ENCODE results near the gene CASP4.

Gene CASP4

DNA sequence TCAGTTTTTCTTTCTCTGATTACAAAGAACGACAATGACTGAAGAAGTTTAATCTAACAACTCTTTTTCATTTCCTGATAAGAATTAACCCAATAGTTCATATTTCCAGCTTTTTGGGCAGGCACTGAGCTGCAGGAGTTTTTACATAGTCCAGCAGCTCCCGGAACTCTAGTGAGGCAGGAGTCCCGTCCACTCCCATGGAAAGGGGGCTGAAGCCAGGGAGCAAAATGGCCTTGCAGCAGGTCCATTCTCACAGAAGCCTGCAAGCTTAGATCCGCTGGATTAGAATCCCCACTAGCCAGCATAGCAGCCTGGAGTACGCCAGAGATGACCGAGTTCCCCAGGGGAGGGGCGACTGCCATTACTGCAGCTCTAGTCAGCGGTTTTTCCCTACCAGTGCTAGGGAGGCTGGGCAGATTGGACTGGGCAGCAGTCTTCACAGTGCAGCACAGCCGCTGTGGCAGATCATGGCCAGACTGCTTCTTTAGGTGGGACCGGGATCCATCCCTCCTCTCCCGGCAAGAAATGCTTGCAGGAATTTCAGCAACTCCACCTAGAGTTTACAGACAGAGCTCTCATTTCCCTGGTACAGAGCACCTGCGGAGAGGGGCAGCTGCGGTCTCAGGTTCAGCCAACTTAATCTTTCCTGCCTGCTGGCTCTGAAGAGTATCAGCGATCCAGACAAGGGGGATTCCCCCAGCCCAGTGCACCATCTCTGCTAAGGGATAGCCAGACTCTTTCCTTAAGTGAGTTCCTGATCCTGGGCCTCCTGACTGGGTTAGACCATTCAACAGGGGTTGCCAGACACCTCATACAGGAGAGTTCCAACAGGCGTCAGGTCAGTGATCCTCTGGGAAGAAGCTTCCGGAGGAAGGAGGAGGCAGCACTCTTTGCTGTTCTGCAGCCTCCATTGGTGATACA, 742 bp upstream of the CASP4 start:
- TF ChIP-seq GATA2 (IDR thresholded peaks at IDR 0.05; ENCODE audit: low read depth, low read length): no peak
- no peak for TF ChIP-seq GATA3 (IDR thresholded peaks at IDR 0.05; ENCODE audit: low read depth, low read length)

DNA sequence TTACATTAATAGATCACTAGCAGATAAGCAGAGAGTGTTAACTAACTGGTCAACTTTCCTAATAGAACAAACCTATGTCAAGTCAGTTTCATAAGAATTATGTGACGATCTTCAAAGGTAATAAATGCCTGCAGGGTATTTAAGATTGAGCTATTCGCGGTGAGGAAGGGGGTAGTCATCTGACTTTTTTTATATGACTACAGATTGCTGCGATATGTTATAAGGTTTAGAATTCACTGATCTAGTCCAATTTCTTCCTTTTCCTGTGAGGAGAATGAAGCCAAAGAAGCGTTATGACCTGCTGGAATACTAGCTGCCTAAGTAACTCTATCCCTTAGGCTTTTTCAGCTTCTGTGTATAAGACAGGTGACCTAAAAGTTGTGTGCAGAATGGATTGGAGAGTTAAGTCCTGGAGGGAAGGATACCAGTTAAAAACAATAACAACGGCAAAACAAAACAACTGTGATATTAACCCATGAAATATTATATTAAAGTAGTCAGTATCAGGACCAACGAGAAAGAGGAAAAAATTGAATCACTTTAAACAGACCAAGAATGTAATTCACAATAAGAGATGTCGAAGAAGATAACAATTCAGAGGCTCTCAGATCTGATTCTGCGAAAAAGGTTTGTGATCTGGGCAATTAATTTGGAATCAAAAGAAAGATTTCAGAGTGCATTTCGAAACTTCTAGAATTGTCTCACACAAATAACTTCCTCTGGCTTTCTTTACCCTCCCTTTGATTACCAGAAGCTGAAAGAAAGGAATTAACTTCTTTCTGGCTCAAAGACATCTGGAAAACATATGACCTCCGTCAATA, 630 bp downstream of the CASP4 start:
- no peak; the same call in 1 of the 2 replicates for TF ChIP-seq GATA3 (IDR thresholded peaks at IDR 0.05; ENCODE audit: low read depth, low read length)
- no peak for TF ChIP-seq GATA2 (IDR thresholded peaks at IDR 0.05; ENCODE audit: low read depth, low read length)

DNA sequence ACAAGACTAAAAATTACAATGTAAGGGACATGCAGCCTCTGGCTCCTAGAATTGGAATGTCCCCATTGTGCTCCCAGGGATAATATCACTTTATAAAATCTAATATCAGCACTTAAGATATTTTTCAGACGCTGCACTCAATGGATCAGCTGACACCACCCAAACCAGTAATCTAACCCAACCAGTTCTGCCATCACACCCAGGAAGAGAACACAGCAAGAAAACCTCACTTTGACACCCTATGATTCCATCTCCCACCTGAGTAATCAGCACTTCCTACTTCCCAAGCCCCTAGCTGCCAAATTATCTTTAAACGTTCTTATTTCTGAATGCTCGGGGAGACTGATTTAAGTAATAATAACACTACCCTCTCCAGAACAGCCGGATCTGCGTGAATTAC, 2.6 kb downstream of the CASP4 start:
- TF ChIP-seq GATA3 (IDR thresholded peaks at IDR 0.05; ENCODE audit: low read depth, low read length) (no peak), GATA2 (IDR thresholded peaks at IDR 0.05; ENCODE audit: low read depth, low read length) (no peak)

DNA sequence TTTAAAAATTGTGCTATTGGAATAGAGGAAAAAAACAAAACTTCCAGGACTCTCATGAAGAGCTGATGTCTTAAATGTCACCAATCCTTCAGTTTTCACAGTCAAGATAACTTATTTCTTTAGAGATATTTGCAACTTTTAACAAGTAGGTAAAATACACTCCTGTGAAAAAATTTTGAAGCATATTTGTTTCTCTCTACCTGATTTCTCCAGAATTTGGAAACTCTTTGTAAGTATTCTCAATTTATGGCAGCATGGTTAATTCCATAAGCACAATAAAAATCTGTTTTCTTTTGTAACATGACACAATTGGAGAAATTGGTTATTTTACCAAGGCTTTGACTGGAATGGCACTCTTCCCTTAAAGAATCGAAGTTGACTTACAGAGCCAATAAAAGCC, 4.1 kb downstream of the CASP4 start:
- TF ChIP-seq GATA3 (IDR thresholded peaks at IDR 0.05; ENCODE audit: low read depth, low read length) (no peak), GATA2 (IDR thresholded peaks at IDR 0.05; ENCODE audit: low read depth, low read length) (no peak)

DNA sequence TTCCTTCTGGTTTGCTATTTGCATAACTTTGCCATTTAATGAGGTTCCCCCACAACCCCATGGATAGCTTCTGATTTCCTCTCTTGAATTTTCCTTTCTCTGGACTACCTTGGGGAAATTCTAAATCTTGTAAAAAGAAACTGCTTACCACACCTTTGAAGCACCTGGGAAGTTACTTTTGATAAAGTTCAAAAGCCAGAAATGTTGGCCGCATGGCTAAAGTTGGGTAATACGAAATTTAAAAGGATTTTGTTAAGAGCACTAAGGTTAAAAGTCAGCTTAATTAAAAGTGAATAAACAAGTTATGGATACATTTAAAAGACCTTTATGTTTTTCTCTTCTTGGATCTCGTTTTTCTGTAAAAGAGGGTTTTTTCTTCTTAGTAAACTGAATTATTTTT, 5.5 kb downstream of the CASP4 start:
- no peak for TF ChIP-seq GATA3 (IDR thresholded peaks at IDR 0.05; ENCODE audit: low read depth, low read length)
- TF ChIP-seq GATA2 (IDR thresholded peaks at IDR 0.05; ENCODE audit: low read depth, low read length): no peak

DNA sequence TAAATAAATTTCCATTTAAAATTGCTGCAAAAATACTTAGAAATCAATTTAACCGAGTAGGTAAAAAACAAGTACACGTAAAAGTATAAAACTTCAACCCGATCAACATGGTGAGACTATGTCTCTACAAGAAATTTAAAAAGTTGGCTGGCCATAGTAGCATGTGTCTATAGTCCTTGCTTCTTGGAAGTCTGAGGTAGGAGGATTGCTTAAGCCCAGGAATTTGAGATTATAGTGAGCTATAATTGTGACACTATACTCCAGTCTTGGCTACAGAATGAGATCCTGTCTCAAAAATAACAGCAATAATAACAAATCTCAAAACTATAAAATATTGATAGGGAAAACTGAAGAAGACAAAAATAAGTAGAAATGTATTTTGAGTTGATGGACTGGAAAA, 11.1 kb downstream of the CASP4 start:
- TF ChIP-seq GATA2 (IDR thresholded peaks at IDR 0.05; ENCODE audit: low read depth, low read length): no peak
- TF ChIP-seq GATA3 (IDR thresholded peaks at IDR 0.05; ENCODE audit: low read depth, low read length): no peak

DNA sequence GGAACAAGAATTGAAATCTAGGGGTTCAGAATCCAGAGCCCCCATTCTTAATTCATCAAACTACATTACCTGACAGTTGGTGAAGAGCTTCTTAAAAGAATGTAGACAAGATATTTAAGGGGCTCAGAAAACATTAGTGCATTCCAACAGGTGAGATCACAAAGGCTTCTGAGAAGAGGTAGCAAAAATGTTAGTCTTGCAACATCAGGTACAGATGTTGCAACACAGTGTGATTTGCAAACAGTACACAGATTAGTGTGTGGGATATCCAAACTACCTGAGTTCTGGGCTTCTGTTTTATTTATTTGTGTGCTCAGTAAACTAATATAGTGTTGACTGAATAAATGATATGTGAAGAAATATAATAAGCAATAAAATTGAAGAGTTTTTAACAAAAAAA, 11.8 kb downstream of the CASP4 start:
- TF ChIP-seq GATA3 (IDR thresholded peaks at IDR 0.05; ENCODE audit: low read depth, low read length) (no peak), GATA2 (IDR thresholded peaks at IDR 0.05; ENCODE audit: low read depth, low read length) (no peak)

DNA sequence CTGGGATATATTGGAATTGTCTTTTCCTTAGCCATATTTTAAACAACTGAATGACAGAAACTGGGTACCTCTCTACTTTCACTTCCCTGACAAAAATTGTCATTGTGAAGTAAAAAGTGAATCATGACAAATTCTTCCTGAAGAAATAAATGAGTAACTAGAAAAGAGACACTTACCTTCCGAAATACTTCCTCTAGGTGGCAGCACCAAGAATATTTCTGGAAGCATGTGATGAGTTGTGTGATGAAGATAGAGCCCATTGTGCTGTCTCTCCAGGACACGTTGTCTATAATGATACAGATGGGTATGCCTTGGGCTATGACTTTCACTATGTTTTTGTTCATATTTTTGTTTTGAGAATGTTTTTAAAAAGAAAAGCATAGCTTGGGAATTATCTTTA, 21.5 kb downstream of the CASP4 start:
- TF ChIP-seq GATA2 (IDR thresholded peaks at IDR 0.05; ENCODE audit: low read depth, low read length) (no peak), GATA3 (IDR thresholded peaks at IDR 0.05; ENCODE audit: low read depth, low read length) (no peak)

DNA sequence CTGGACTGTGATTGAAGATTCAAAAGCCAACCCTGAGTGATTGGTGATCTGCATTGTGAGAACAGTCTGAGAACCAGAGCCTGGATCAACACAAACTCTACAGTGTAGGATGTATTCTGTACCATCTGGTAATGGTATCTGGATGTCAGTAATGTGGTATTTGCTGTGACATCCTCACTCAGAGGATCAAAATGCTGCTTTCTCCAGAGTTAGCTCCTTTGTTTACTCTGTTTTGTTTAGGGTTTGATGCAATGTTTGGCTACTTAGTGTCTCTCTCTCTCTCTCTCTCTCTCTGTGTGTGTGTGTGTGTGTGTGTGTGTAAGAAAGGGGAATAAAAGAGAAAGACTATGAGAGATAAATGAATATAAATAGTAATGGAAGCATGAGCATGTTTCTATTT, 24.3 kb downstream of the CASP4 start:
- TF ChIP-seq GATA2 (IDR thresholded peaks at IDR 0.05; ENCODE audit: low read depth, low read length): no peak
- no peak for TF ChIP-seq GATA3 (IDR thresholded peaks at IDR 0.05; ENCODE audit: low read depth, low read length)

DNA sequence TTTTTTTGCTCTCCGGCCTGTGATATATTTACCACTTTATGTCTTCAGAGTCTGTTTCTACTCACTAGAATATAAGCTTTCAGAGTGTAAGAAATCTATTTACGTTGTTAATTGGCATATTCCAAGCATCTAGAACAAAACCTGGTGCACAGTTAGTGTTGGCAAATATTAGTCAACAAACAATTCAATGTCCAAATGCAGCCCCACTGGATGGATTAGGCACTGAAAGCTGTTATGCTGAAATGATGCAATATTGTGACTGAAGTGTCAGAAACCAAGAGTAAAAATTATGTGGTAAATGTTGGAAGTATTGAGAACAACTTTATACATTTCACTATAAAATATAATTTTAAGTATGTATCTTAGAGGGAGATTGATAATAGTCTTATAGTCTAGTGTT, 24.8 kb downstream of the CASP4 start:
- TF ChIP-seq GATA3 (IDR thresholded peaks at IDR 0.05; ENCODE audit: low read depth, low read length) (no peak), GATA2 (IDR thresholded peaks at IDR 0.05; ENCODE audit: low read depth, low read length) (no peak)

DNA sequence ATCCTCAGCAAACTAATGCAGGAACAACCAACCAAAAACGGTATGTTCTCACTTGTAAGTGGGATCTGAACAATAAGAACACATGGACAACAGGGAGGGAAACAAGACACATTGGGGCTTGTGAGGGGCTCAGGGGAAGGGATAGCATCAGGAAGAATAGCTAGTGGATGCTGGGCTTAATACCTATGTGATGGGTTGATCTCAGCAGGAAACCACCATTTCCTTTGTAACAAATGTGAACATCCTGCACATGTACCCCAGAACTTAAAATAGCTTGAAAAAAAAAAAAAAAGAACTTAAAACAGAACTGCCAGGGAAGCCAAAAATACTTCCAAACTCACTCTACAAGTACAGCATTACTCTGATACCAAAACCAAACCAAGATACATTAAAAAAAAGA, 33.8 kb downstream of the CASP4 start:
- TF ChIP-seq GATA2 (IDR thresholded peaks at IDR 0.05; ENCODE audit: low read depth, low read length) (no peak), GATA3 (IDR thresholded peaks at IDR 0.05; ENCODE audit: low read depth, low read length) (no peak)

DNA sequence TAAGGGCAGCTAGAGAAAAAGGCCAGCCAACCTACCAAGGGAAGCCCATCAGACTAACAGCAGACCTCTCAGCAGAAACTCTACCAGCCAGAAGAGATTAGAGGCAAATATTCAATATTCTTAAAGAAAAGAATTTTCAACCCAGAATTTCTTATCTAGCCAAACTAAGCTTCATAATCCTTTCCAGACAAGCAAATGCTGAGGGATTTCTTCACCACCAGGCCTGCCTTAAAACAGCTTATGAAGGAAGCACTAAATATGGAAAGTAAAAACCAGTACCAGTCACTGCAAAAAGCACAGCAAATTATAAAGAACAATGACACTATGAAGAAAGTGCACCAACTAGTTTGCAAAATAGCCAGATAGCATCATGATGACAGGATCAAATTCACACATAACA, 39.6 kb downstream of the CASP4 start:
- TF ChIP-seq GATA2 (IDR thresholded peaks at IDR 0.05; ENCODE audit: low read depth, low read length): no peak
- no peak for TF ChIP-seq GATA3 (IDR thresholded peaks at IDR 0.05; ENCODE audit: low read depth, low read length)

DNA sequence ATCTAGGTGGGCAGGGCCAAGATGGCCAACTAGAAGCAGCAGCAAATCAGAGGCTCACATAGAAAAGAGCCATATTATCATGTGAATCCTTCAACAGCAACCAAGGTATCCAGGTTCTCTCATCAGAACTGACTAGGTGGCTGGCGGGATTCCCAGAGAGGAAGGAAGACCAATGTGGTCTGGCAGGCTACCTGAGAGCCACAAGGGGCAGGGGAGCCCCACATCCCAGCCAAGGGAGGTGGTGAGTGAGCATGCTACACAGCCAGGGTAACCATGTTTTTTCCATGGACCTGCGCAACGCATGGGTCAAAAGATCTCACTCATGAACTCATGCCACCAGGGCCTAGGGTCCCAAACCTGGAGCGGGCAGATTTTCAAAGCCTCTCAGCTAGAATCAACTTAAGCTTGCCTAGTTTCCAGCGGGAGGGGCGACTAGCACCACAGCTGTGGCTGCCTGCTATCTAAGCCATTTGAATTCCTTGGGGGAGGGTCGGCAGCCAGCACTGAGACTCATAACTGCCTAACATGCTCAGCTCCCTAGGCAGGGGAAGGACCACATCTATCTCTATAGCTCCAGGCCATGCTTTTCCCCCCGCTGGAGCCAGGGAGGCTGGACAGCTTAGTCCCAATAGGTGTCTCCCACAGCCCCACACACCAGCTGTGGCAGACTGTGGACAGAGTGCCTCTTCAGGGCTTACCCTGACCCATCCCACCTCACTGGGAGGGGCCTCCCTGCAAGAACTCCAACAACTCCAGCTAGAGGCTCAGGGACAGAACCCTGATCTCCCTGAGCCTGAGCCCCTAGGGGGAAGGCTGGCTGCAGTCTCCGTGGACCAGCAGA, 41.4 kb downstream of the CASP4 start:
- TF ChIP-seq GATA2 (IDR thresholded peaks at IDR 0.05; ENCODE audit: low read depth, low read length) (no peak), GATA3 (IDR thresholded peaks at IDR 0.05; ENCODE audit: low read depth, low read length) (no peak)

DNA sequence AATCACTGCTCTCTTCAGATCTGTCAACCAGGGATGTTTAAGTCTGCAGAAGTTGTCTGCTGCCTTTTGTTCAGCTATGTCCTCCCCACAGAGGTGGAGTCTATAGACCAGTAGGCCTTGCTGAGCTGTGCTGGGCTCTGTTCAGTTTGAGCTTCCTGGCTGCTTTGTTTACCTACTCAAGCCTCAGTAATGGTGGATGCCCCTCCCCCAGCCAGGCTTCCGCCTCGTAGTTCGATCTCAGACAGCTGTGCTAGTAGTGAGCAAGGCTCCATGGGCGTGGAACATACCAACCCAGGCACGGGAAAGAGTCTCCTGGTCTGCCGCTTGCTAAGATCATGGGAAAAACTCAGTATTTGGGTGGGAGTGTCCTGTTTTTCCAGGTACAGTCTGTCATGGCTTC, 42.5 kb downstream of the CASP4 start:
- TF ChIP-seq GATA2 (IDR thresholded peaks at IDR 0.05; ENCODE audit: low read depth, low read length): no peak

All from SH-SY5Y (cell line).